HepG2 (cell line): ENCODE measurements around the gene ZDHHC14. TPM values are rescaled to one million over a fixed set of nuclear protein-coding genes. Genes with fewer than 3 reads are reported as not detected.

Experiments used
- ARNT2 ChIP-seq: sonication (generic); formaldehyde crosslinking; IDR thresholded peaks from 2 replicates; pipeline ENCODE4 v1.8.0; 2022; ENCODE audit warnings: mild to moderate bottlenecking, low read depth, missing genetic modification reagents, moderate library complexity
- DPF2 ChIP-seq: sonication (generic); formaldehyde crosslinking; IDR thresholded peaks from 2 replicates; pipeline ENCODE4 v1.4.0; 2020; ENCODE audit warnings: mild to moderate bottlenecking, low read depth, missing genetic modification reagents, borderline replicate concordance
- GABPB1 ChIP-seq: IDR thresholded peaks from 2 replicates; pipeline ENCODE4 v1.6.1; 2016; ENCODE audit warnings: mild to moderate bottlenecking, missing genetic modification reagents, moderate library complexity, missing compliant biosample characterization
- MTA1 ChIP-seq: sonication (generic); formaldehyde crosslinking; IDR thresholded peaks from 2 replicates; pipeline ENCODE4 v1.4.0; 2020; ENCODE audit warnings: missing genetic modification reagents, mild to moderate bottlenecking, borderline replicate concordance
- PPARG ChIP-seq: conservative IDR thresholded peaks from 2 replicates; pipeline ENCODE4 v1.6.1; 2016; ENCODE audit warnings: missing biosample characterization, missing genetic modification reagents
- ZNF124 ChIP-seq: sonication (generic); formaldehyde crosslinking; IDR thresholded peaks from 2 replicates; pipeline ENCODE4 v1.4.0; 2020; ENCODE audit warnings: missing genetic modification reagents
- ZNF138 ChIP-seq: sonication (generic); formaldehyde crosslinking; IDR thresholded peaks from 2 replicates; pipeline ENCODE4 v1.5.0; 2020; ENCODE audit warnings: mild to moderate bottlenecking, low read depth, missing genetic modification reagents
- ZSCAN29 ChIP-seq: sonication (generic); formaldehyde crosslinking; conservative IDR thresholded peaks from 2 replicates; pipeline ENCODE4 v1.4.0; 2020; ENCODE audit warnings: mild to moderate bottlenecking, missing genetic modification reagents
- polyA plus RNA-seq, 8 experiments: library from polyadenylated mRNA; depleted of rRNA in 3 of 8; stranded (reverse) in 7 of 8; unstranded in 1 of 8; fragments of >200 nt; fragmentation: Illumina TruSeq in 4 of 8; extraction: Trizol in 4 of 8; gene quantifications; 2 replicates each; pipeline versions ENCODE4 v1.2.1 to v1.2.3, GENCODE V29; 2011 to 2016; ENCODE audit warnings: low read depth in 4 of 8, missing spikeins in 1 of 8, mixed read lengths in 1 of 8; ENCODE audit not compliant: insufficient read depth in 1 of 8
- total RNA-seq, 5 experiments: library from RNA; depleted of rRNA; stranded (reverse); fragments of >200 nt; fragmentation: Illumina TruSeq; extraction: Trizol; gene quantifications; 2 replicates each; pipeline ENCODE4 v1.2.3, GENCODE V29; 2016; ENCODE audit warnings: low read depth in 1 of 5
- TF ChIP-seq, protein P1 (sequence below): sonication (generic); formaldehyde crosslinking; IDR thresholded peaks from 2 replicates; pipeline ENCODE4 v1.4.0; 2020; ENCODE audit warnings: missing genetic modification reagents, borderline replicate concordance
- TF ChIP-seq, protein P2 (sequence below): sonication (generic); formaldehyde crosslinking; IDR thresholded peaks from 2 replicates; pipeline ENCODE4 v1.4.0; 2020; ENCODE audit warnings: missing genetic modification reagents, borderline replicate concordance
- TF ChIP-seq, protein P3 (sequence below): sonication (generic); formaldehyde crosslinking; IDR thresholded peaks from 2 replicates; pipeline ENCODE4 v1.5.0; 2020; ENCODE audit warnings: mild to moderate bottlenecking, missing genetic modification reagents
- TF ChIP-seq, protein P4 (sequence below): sonication (generic); formaldehyde crosslinking; IDR thresholded peaks from 2 replicates; pipeline ENCODE4 v1.5.1; 2020; ENCODE audit warnings: mild to moderate bottlenecking, missing genetic modification reagents, borderline replicate concordance

ZDHHC14 gene
- total and polyA plus RNA-seq, 2 of the 13 experiments (the other 11 are each of a cell fraction or from before 2014, with no cell fraction given), result 3.7 to 9.5 TPM

DNA sequence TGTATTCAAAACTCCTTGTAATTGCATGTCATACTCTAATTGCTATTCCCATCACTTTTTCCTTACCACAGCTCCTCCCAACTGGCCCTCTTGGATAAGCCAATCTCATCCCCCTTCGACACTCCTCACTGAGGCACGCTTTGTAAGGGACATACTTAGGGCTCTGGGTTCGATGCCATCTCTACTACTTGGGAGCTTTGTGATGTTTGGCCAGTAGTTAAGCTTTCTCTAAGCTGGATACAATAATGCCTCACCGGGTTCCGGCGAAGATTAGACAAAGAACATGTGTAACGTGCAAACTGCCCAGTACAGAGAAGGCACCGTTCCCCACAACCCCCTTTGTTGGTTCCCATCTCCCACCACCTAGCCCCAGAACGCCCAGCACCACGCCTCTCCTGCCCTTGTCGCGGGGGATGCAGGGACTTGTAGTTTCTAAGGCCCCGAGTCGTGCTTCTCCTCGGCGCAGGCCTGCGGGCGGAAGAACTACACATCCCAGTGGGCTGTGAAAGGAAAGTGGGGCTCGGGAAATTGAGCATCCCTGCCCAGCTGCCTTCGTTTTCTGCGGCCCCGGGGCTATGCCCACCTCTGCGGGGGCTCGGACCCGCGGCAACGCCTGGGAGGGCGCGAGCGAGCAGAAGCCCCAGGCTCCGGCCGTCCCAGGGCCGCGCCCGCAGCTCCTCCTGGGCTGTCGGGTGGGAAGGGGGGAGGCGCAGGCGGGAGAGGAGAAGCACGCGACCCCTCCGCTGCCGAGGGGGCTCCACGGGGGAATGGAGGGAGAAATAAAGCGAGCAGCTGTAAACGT is 1.1 kb upstream of the ZDHHC14 start (continued):
- TF ChIP-seq, protein P1, sequence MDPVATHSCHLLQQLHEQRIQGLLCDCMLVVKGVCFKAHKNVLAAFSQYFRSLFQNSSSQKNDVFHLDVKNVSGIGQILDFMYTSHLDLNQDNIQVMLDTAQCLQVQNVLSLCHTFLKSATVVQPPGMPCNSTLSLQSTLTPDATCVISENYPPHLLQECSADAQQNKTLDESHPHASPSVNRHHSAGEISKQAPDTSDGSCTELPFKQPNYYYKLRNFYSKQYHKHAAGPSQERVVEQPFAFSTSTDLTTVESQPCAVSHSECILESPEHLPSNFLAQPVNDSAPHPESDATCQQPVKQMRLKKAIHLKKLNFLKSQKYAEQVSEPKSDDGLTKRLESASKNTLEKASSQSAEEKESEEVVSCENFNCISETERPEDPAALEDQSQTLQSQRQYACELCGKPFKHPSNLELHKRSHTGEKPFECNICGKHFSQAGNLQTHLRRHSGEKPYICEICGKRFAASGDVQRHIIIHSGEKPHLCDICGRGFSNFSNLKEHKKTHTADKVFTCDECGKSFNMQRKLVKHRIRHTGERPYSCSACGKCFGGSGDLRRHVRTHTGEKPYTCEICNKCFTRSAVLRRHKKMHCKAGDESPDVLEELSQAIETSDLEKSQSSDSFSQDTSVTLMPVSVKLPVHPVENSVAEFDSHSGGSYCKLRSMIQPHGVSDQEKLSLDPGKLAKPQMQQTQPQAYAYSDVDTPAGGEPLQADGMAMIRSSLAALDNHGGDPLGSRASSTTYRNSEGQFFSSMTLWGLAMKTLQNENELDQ (CRISPR knock-in tag), result no peak
- TF ChIP-seq GABPB1 (CRISPR knock-in tag) (peak; percentile 87), ZNF124 (no peak), MTA1 (no peak), DPF2 (CRISPR knock-in tag) (no peak), ZNF138 (CRISPR knock-in tag) (no peak; the same call in 1 of the 2 replicates), ZSCAN29 (peak; percentile 85), ARNT2 (peak; percentile 25; the same call in 1 of the 2 replicates), PPARG (CRISPR knock-in tag) (no peak; the same call in 1 of the 2 replicates)
- TF ChIP-seq, protein P2, sequence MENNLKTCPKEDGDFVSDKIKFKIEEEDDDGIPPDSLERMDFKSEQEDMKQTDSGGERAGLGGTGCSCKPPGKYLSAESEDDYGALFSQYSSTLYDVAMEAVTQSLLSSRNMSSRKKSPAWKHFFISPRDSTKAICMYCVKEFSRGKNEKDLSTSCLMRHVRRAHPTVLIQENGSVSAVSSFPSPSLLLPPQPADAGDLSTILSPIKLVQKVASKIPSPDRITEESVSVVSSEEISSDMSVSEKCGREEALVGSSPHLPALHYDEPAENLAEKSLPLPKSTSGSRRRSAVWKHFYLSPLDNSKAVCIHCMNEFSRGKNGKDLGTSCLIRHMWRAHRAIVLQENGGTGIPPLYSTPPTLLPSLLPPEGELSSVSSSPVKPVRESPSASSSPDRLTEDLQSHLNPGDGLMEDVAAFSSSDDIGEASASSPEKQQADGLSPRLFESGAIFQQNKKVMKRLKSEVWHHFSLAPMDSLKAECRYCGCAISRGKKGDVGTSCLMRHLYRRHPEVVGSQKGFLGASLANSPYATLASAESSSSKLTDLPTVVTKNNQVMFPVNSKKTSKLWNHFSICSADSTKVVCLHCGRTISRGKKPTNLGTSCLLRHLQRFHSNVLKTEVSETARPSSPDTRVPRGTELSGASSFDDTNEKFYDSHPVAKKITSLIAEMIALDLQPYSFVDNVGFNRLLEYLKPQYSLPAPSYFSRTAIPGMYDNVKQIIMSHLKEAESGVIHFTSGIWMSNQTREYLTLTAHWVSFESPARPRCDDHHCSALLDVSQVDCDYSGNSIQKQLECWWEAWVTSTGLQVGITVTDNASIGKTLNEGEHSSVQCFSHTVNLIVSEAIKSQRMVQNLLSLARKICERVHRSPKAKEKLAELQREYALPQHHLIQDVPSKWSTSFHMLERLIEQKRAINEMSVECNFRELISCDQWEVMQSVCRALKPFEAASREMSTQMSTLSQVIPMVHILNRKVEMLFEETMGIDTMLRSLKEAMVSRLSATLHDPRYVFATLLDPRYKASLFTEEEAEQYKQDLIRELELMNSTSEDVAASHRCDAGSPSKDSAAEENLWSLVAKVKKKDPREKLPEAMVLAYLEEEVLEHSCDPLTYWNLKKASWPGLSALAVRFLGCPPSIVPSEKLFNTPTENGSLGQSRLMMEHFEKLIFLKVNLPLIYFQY (CRISPR knock-in tag), result no peak
- TF ChIP-seq, protein P3, sequence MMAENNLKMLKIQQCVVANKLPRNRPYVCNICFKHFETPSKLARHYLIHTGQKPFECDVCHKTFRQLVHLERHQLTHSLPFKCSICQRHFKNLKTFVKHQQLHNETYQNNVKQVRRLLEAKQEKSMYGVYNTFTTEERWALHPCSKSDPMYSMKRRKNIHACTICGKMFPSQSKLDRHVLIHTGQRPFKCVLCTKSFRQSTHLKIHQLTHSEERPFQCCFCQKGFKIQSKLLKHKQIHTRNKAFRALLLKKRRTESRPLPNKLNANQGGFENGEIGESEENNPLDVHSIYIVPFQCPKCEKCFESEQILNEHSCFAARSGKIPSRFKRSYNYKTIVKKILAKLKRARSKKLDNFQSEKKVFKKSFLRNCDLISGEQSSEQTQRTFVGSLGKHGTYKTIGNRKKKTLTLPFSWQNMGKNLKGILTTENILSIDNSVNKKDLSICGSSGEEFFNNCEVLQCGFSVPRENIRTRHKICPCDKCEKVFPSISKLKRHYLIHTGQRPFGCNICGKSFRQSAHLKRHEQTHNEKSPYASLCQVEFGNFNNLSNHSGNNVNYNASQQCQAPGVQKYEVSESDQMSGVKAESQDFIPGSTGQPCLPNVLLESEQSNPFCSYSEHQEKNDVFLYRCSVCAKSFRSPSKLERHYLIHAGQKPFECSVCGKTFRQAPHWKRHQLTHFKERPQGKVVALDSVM (CRISPR knock-in tag), result peak; percentile 8; the same call in 1 of the 2 replicates
- TF ChIP-seq, protein P4, sequence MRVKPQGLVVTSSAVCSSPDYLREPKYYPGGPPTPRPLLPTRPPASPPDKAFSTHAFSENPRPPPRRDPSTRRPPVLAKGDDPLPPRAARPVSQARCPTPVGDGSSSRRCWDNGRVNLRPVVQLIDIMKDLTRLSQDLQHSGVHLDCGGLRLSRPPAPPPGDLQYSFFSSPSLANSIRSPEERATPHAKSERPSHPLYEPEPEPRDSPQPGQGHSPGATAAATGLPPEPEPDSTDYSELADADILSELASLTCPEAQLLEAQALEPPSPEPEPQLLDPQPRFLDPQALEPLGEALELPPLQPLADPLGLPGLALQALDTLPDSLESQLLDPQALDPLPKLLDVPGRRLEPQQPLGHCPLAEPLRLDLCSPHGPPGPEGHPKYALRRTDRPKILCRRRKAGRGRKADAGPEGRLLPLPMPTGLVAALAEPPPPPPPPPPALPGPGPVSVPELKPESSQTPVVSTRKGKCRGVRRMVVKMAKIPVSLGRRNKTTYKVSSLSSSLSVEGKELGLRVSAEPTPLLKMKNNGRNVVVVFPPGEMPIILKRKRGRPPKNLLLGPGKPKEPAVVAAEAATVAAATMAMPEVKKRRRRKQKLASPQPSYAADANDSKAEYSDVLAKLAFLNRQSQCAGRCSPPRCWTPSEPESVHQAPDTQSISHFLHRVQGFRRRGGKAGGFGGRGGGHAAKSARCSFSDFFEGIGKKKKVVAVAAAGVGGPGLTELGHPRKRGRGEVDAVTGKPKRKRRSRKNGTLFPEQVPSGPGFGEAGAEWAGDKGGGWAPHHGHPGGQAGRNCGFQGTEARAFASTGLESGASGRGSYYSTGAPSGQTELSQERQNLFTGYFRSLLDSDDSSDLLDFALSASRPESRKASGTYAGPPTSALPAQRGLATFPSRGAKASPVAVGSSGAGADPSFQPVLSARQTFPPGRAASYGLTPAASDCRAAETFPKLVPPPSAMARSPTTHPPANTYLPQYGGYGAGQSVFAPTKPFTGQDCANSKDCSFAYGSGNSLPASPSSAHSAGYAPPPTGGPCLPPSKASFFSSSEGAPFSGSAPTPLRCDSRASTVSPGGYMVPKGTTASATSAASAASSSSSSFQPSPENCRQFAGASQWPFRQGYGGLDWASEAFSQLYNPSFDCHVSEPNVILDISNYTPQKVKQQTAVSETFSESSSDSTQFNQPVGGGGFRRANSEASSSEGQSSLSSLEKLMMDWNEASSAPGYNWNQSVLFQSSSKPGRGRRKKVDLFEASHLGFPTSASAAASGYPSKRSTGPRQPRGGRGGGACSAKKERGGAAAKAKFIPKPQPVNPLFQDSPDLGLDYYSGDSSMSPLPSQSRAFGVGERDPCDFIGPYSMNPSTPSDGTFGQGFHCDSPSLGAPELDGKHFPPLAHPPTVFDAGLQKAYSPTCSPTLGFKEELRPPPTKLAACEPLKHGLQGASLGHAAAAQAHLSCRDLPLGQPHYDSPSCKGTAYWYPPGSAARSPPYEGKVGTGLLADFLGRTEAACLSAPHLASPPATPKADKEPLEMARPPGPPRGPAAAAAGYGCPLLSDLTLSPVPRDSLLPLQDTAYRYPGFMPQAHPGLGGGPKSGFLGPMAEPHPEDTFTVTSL (CRISPR knock-in tag), result 0 out of 2 replicates have a peak, but pooled peaks have one; percentile 4
